Esophagus squamous epithelium (tissue), 4 donors: ENCODE data around the gene MAF.

ENCODE experiments used
- POLR2A ChIP-seq, 4 donors: fragments of 450-650 bp; IDR thresholded peaks; one replicate each; pipeline ENCODE4 v1.6.1; 2017; ENCODE audit warnings: antibody characterized with exemption in 4 of 4, mild to moderate bottlenecking in 4 of 4, moderate library complexity in 3 of 4
- TF ChIP-seq, protein P1 (sequence below), 6 experiments: fragments of 450-650 bp in 4 of 6; fragments of 200-600 bp in 2 of 6; sonication (generic) in 2 of 6; IDR thresholded peaks; one replicate each; pipeline ENCODE4 v1.5.1; 2016 to 2019; ENCODE audit warnings: antibody characterized with exemption in 6 of 6, mild to moderate bottlenecking in 4 of 6, moderate library complexity in 4 of 6

DNA sequence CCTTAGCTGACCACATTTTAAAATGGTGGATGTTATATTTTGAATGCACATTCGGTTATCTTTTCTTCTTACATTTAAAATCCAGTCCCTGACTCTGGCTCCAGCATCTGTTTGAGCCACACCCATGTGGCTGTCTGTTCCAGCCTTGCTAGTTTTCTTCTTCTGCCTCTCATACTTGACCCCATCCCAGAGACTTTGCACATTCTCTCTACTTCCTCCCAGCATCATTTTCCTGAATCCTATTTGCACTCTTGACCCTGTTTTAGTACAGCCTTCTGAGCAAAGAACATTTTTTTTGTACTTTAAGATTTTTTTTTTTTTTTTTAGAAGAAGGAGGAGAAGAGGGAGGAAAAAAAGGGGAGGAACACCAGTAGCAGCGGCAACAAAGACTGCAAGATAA, 23.3 kb upstream of the MAF start:
- no peak for TF ChIP-seq POLR2A (IDR thresholded peaks at IDR 0.05)
- TF ChIP-seq, protein P1, sequence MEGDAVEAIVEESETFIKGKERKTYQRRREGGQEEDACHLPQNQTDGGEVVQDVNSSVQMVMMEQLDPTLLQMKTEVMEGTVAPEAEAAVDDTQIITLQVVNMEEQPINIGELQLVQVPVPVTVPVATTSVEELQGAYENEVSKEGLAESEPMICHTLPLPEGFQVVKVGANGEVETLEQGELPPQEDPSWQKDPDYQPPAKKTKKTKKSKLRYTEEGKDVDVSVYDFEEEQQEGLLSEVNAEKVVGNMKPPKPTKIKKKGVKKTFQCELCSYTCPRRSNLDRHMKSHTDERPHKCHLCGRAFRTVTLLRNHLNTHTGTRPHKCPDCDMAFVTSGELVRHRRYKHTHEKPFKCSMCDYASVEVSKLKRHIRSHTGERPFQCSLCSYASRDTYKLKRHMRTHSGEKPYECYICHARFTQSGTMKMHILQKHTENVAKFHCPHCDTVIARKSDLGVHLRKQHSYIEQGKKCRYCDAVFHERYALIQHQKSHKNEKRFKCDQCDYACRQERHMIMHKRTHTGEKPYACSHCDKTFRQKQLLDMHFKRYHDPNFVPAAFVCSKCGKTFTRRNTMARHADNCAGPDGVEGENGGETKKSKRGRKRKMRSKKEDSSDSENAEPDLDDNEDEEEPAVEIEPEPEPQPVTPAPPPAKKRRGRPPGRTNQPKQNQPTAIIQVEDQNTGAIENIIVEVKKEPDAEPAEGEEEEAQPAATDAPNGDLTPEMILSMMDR (IDR thresholded peaks at IDR 0.05): no peak
